Daoy (cell line): Measurements from ENCODE around the gene BLID. TPM values are rescaled to one million over a fixed set of nuclear protein-coding genes. Genes with fewer than 3 reads are reported as not detected.

ENCODE experiments used
- DNase-seq: peaks from one replicate; pipeline ENCODE4 v3.0.0-alpha.2; 2015; ENCODE audit warnings: low read depth
- total RNA-seq: library from RNA; depleted of rRNA; stranded (reverse); fragments of >200 nt; shearing (Covaris generic); gene quantifications from 2 replicates; pipeline ENCODE4 v1.2.3, GENCODE V29; 2014

BLID gene
- total RNA-seq, 1 experiment from 2014 or later = 0.34 TPM

DNA sequence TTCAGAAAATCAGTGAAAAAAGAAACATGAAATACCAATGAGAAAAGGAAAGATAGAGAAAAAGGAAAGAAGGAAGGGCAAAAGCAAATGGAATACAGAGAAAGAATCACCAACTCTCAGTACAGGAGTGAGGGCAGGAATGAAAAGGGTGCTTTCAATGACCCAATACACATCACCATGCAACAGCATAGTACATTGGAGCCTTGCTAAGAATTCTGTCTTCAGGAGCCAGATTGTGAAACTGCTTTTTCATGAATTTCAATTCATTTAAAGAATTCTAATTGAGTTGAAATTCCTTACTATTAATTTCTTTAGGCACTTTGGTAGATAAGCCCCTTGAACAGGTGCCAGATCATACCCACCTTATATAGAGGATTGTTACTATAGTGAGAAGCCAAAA is 34.9 kb downstream of the BLID start:
- DNase-seq = no peak

DNA sequence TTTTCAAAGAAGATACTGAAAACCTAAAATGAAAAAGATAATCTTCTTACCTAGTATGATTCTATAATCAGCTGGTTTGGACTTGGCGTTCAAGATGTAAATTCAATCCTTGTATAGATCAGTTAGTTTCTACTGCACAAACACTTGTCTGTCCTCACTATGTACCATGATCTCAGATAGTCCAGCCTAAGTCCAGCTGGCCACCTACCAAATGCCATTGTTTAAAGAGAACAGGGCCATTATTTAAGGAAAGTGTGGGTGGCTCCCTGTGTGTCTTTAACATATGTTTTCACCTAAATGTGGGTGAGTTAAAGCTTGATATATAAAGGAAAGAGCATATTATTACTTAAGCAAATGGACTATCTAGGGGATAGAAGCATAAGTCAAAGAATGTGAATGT is 38.6 kb downstream of the BLID start:
- DNase-seq = no peak

- no peak for DNase-seq
These were observed 39.4 kb downstream of the BLID start for GRCh38 chr11:122076512-122077120.

GRCh38 chr11:122075016-122075415 is 41.0 kb downstream of the BLID start:
- no peak for DNase-seq

DNA sequence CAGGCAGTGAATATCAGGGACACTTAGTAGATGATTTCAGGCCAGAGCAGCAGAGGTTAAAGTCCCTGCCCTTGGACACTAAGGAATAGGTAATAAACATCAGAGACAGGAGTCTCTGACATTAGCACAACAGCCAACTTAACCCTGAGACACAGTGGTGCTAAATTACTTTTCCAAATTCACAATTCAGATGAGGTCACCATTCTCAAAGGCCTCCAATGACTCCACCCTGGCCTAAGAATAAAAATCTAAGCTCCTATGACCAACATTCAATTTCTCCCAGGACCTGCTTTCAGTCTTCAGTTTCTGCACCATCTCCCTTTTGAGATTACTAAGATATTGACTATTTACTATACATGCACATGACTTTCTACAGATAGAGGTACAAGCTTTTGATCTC is 42.0 kb downstream of the BLID start:
- no peak for DNase-seq

- no peak for DNase-seq
These were observed 44.3 kb downstream of the BLID start for GRCh38 chr11:122071709-122072202.

DNA sequence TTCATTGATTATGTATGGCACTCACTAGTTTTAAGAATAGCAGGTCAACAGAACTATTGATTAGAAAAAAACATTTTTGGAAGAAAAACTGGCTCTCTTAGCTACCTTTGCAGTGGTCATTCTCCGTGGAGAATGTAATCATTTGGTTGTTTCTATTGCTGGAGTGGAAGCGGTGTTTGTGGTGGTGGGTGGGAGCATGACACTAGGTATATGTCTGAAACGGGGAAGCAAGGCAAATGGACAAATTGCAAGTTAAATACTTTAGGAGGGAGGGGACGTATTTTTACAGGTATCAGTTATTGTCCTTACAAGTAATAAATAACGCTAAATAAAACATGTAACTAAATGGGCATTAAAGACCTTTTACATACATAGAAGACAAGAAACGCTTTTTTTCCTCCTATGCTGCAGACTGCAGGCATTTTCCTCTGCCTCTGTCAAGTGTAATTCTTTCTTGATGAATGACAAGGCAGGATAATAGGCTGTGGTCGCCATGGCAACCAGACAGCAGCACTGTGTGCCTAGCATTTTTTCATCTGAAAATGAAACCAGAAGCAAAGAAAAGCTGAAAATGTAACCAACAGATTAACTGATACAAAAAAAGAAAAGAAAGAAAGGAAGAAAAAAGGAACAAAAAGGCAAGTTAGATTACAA is 46.2 kb downstream of the BLID start:
- DNase-seq = peak; percentile 81

DNA sequence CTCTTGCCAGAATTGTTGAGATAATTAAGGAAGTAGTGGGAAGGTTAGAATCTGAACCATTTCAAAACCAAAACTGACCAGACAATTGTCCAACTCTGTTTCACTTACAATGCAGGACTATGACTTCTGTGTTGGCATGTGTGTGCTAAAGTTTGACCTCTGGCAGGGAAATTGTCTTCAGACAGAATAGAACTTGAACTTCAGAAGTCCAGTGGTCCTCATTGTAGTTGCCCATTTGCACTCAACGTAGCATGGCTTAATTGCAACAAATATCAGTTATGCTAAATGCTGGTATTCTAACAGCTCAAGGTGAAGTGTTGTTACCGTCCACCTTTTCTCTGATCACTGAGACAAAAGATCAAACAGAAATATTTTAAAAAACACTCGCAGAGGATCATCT is 47.2 kb downstream of the BLID start:
- DNase-seq = no peak

- DNase-seq = no peak
These were observed 47.9 kb downstream of the BLID start for GRCh38 chr11:122068141-122068540.
